Body of pancreas (tissue), 4 donors: ENCODE measurements around the gene AGAP6. TPM values are rescaled to one million over a fixed set of nuclear protein-coding genes. Genes with fewer than 3 reads are reported as not detected.
"Not testable (repeated sequence)": the region's sequence is repeated elsewhere in the genome, so short reads cannot be mapped to it uniquely, and the experiment has no call there.

Experiments used
- ATAC-seq: fragments of 150-250 bp; one replicate; pipeline ENCODE4 v1.9.1; 2016
- DNase-seq, 4 donors: peaks; one replicate each; pipeline ENCODE4 v3.0.0-alpha.2; 2019
- H3K27ac ChIP-seq, 4 donors: fragments of 200-600 bp; sonication (generic); 1 replicate in 3 of 4; 2 replicates in 1 of 4; pipeline versions ENCODE4 v1.5.1 to v1.6.1; 2016 to 2019; ENCODE audit warnings: mild to moderate bottlenecking in 1 of 4, mixed read lengths in 1 of 4, moderate library complexity in 1 of 4
- H3K27me3 ChIP-seq, 2 donors: fragments of 200-600 bp; sonication (generic); one replicate each; pipeline ENCODE4 v1.6.0; 2016; ENCODE audit warnings: mild to moderate bottlenecking in 1 of 2
- H3K36me3 ChIP-seq, 2 donors: fragments of 200-600 bp; sonication (generic); replicated peaks in 1 of 2; 2 replicates each; pipeline ENCODE4 v1.5.1; 2016; ENCODE audit warnings: low read depth in 2 of 2; ENCODE audit not compliant: insufficient read depth in 1 of 2
- H3K4me1 ChIP-seq: fragments of 200-600 bp; sonication (generic); one replicate; pipeline ENCODE4 v1.6.0; 2016
- H3K4me3 ChIP-seq, 2 donors: fragments of 200-600 bp; sonication (generic); 1 replicate in 1 of 2; 2 replicates in 1 of 2; pipeline ENCODE4 v1.5.1; 2016 to 2019
- H3K9me3 ChIP-seq, 3 donors: fragments of 200-600 bp; sonication (generic); 1 replicate in 2 of 3; 2 replicates in 1 of 3; pipeline ENCODE4 v1.5.1; 2016
- WGBS, 2 donors: methylation state at CpG; one replicate each; pipeline ENCODE4 v1.1.5; 2017; 5-methylcytosine and 5-hydroxymethylcytosine counted together
- intact Hi-C: fragments of 100-400 bp; cut with DNase I; formaldehyde crosslinking; loops from one replicate; pipeline ENCODE4 v1.15.1; 2023
- total RNA-seq, 2 donors: library from RNA; depleted of rRNA; stranded (reverse); fragments of >200 nt; gene quantifications; one replicate each; pipeline ENCODE4 v1.1.0, GENCODE V29; 2016

Gene AGAP6
- total RNA-seq, 2 donors from 2014 or later, result 16.9 to 47.5 TPM

DNA sequence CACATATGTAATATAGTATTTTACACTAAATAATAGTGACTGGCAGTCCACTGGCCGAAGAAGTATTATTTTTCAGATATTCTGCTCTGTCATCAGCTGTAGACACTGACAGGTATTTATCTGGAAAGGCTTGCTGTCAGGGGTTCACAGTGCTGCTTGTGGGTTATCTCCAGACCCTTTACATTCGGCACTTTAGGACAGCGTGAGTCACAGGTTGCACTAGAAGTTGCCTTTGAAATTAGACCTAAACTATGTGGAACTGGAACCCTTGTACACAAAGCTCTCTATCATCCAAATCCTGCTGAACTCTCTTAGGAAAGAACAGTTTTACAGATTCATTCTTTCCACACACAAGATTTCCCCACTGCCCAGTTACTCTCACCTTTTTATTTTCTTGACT, 16.1 kb upstream of the AGAP6 start:
- ATAC-seq, intact Hi-C loops, H3K27me3 ChIP-seq, H3K4me3 ChIP-seq, H3K27ac ChIP-seq, H3K9me3 ChIP-seq, H3K36me3 ChIP-seq, H3K4me1 ChIP-seq, DNase-seq: not testable (repeated sequence)
- WGBS, 2 donors, result 83 to 89% methylated on average over 3 of the region's 3 CpGs

DNA sequence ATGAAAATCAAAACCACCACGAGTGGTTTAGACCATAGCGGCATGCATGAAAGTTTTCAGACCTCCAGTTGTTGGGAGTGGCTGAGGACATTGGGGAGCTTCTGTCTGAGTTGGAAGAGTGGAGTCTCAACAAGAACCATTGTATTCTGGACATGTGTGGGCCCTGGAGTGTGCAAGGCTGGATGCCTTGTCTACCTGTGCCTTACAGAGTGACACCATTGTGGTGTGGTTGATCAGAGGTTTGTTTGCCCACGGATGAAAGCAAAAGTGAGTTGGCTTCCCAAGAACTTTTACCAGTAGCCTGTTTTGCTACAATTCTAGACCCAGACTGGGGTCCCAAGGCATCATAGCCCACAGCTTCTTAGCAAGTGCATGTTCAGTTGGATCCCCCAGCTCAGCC, 10.4 kb upstream of the AGAP6 start:
- H3K27ac ChIP-seq, H3K4me1 ChIP-seq, H3K27me3 ChIP-seq, H3K9me3 ChIP-seq, intact Hi-C loops, H3K4me3 ChIP-seq, ATAC-seq, H3K36me3 ChIP-seq, DNase-seq: not testable (repeated sequence)
- 88 to 90% methylated on average over 2 to 3 of the region's 3 CpGs for WGBS, 2 donors

DNA sequence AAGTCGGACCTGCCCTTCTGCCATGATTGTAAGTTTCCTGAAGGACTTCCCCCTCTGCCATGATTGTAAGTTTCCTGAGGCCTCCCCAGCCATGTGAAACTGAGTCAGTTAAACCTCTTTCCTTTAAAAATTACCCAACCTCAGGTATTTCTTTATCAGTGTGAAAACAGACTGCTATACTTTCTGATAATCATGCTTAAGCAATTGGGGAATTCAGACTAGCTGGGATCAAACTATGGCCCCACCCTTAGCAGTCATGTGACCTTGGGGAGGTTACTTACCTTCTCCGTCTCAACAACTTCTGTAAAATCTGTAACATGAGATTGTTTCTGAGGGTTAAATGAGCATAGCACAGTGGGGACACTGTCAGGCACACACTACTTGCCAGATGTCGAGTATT, 999 bp upstream of the AGAP6 start:
- 85 to 100% methylated on average over 3 of the region's 3 CpGs for WGBS, 2 donors
- ATAC-seq, H3K27me3 ChIP-seq, DNase-seq, H3K27ac ChIP-seq, intact Hi-C loops, H3K4me3 ChIP-seq, H3K36me3 ChIP-seq, H3K4me1 ChIP-seq, H3K9me3 ChIP-seq: not testable (repeated sequence)

DNA sequence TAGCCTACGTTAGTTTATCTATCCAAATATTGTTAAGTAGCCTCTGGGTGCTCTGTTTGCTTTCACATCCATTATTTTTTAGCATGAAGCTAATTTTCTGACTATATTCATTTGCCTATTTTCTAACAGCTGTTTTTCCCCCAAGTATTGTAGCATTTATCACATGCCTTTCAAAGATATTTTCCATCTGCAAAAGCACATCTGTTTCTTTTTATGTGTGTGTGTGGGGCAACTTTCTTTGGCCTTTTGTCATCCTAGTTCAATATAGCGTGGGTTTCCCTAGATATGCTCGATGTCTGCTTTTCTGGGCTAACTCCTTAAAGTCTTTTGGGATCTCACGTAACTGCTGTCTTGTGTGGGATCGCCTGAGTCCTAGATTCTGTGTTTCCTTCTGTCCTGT, 7.1 kb downstream of the AGAP6 start:
- DNase-seq, H3K4me3 ChIP-seq, intact Hi-C loops, H3K27ac ChIP-seq, H3K27me3 ChIP-seq, H3K4me1 ChIP-seq, ATAC-seq, H3K9me3 ChIP-seq, H3K36me3 ChIP-seq: not testable (repeated sequence)
- 83 to 84% methylated on average over 4 to 5 of the region's 5 CpGs for WGBS, 2 donors

DNA sequence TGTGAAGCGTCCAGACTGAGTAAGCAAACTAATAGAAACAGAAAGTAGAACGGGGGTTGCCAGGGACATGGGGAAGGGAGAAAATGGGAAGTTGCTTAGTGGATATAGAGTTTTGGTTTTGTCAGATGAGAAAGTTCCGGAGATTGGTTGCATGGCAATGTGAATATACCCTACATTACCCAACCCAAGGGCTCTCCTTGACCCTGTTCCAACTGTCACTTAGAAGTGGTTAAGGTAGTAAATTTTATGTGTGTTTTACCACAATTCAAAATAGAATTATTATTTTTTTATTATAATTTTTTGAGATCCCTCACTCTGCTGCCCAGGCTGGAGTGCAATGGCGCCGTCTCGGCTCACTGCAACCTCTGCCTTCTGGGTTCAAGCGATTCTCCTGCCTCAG, 25.8 kb downstream of the AGAP6 start:
- WGBS, 2 donors, result 79 to 87% methylated on average over 6 to 7 of the region's 7 CpGs
- H3K27ac ChIP-seq, result not testable (repeated sequence)

DNA sequence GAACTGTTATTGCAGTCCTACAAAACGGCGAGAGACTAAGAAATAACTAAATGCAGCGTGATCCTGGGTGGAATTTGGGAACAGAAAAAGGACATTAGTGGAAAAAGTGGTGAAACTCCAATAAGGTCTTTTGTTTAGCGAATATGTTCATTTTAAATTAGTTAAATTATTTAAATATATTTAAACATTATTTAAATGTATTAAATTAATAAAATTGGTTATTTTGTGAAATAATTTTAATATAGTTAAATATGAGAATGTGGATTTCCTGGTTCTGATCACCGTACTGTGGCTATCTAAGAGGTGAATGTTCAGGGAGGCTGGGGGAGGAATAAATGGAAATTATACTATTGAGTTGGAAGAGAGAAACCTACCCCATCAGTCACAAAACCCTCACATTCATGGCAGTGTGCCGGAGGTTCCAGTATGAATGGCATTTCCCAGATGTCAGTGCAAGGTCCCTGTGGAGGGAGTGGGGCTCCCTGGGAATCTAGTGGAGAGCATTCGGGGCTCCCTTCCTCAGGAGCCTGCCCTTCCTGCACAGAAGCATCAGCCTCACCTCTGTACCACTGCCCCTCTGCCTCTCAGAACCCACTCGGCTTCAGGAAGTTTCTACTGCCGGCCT, 27.5 kb downstream of the AGAP6 start:
- 70% methylated on average over 8 to 9 of the region's 9 CpGs for WGBS, 2 donors
- ATAC-seq, H3K27ac ChIP-seq, H3K9me3 ChIP-seq, DNase-seq, H3K36me3 ChIP-seq, H3K4me3 ChIP-seq, intact Hi-C loops, H3K27me3 ChIP-seq: not testable (repeated sequence)
- H3K4me1 ChIP-seq, result peaks cover 15% of the 10 kb centered on the region

More for the DNA sequence above, 25.8 kb downstream of the AGAP6 start:
- H3K36me3 ChIP-seq, ATAC-seq, H3K4me3 ChIP-seq, intact Hi-C loops, H3K9me3 ChIP-seq, DNase-seq, H3K27me3 ChIP-seq: not testable (repeated sequence)
- peaks cover 15% of the 10 kb centered on the region for H3K4me1 ChIP-seq

DNA sequence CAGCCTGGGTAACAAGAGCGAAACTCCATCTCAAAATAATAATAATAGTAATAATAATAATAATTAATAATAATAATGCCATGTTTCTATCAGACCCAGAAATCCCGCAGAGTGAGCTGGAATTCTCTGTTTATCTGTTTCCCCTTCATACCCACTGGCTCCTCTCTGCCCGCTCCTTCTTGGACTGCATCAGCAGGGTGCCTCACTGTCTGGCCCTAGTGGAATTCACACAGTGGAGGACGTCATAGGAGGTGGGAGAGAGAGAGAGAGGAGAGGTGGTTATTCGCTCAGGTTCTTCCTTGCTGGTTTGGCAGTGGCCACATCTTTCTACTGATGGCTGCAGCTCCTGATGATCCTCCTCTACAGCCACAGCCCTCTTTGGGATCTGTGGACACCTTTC, 28.7 kb downstream of the AGAP6 start:
- DNase-seq, H3K27me3 ChIP-seq, ATAC-seq, H3K4me3 ChIP-seq, H3K36me3 ChIP-seq, H3K27ac ChIP-seq, intact Hi-C loops, H3K9me3 ChIP-seq: not testable (repeated sequence)
- 82 to 87% methylated on average over 5 of the region's 5 CpGs for WGBS, 2 donors
- peaks cover 15% of the 10 kb centered on the region for H3K4me1 ChIP-seq

DNA sequence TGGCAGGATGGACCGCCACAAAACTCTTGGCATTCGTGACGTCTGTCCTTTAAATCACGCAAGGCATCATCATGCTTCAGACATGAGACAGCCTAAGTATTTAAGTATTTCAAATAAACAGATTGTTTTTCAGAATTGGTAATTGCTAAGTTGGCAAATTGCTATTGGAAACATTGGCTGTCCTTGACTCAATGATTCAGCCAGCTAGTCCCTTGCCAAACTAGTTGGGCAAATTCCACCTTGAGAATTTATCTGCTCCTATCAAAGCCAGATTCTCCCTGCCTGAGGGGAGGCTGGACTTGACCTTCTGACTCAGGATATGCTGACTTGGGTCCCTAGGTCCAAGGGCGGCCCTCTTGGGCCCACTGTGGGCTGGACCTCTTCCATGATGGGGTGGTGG, 29.4 kb downstream of the AGAP6 start:
- 50 to 51% methylated on average over 4 to 5 of the region's 5 CpGs for WGBS, 2 donors
- ATAC-seq, H3K27me3 ChIP-seq, H3K27ac ChIP-seq, H3K4me3 ChIP-seq, H3K36me3 ChIP-seq, intact Hi-C loops, H3K9me3 ChIP-seq: not testable (repeated sequence)
- H3K4me1 ChIP-seq, result peaks cover 15% of the 10 kb centered on the region
- DNase-seq, result peak in 2 of 4 donors; percentile 22 to 36

DNA sequence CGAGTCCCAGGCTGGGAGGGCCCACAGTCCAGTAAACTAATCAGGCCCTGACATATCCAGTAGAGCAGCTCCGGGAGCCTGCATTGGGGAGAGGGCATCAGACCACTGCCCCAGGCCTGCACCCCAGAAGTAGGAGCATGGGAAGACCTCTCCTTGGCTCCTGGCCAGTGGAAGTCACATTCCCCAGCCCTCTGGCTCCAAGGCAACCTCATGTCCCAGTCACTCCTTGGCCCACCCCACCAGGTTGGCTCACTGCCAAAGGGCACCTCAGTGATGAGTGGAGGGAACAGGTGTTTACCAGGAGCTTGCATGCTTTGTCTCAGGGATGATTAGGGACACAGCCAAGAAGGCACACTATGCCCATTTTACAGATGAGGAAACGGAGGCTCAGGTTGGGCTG, 31.1 kb downstream of the AGAP6 start:
- WGBS, 2 donors, result 90% methylated on average over 3 of the region's 3 CpGs; no CpG with 5 or more reads in 1 of the 2 donors
- H3K27ac ChIP-seq, H3K4me3 ChIP-seq, H3K9me3 ChIP-seq, H3K27me3 ChIP-seq, intact Hi-C loops, ATAC-seq, H3K36me3 ChIP-seq: not testable (repeated sequence)
- peaks cover 15% of the 10 kb centered on the region for H3K4me1 ChIP-seq
- peak in 2 of 4 donors; percentile 16 to 27 for DNase-seq

DNA sequence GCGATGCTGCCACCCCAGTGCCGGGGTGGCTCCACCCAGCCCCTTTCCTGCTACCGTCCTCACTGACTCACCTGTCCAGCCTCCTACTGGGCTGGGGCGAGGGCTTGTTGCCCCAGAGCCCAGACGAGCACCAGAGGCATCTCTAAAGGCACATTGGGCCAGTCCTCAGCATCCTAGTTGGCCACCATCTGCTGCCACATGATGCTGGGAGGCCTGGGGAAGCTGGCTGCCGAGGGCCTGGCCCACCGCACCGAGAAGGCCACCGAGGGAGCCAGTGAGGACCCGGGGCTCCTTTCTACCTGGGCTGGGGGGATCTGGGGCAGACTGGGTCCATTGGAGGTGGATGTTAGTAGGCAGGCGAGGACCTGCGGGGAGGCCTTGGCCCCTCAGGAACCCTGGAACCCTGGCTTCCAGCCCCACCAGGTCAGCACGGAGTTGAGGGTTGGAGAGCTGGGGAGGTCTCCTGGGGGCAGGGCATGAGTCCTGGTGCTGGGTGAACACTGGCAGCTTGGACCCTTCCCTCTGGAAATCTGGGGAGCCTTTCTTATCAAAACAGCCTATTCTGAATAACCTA, 32.3 kb downstream of the AGAP6 start:
- ATAC-seq, H3K27me3 ChIP-seq, H3K27ac ChIP-seq, intact Hi-C loops, DNase-seq, H3K4me3 ChIP-seq, H3K9me3 ChIP-seq, H3K36me3 ChIP-seq: not testable (repeated sequence)
- WGBS, 2 donors, result 83 to 89% methylated on average over 4 to 13 of the region's 13 CpGs
- peaks cover 15% of the 10 kb centered on the region for H3K4me1 ChIP-seq
